IMR-90 (cell line): ENCODE measurements around the gene ICAM5. TPM values are rescaled to one million over a fixed set of nuclear protein-coding genes. Genes with fewer than 3 reads are reported as not detected.

Experiments used
- ATAC-seq: fragments of 200-7000 bp; cut with Tn5 transposase; 2 replicates; pipeline ENCODE4 v1.9.1; 2020; ENCODE audit warnings: low read depth, mild to moderate bottlenecking, moderate library complexity
- BruUV-seq: library from RNA; stranded (reverse); fragments of 400-500 nt; replicated peaks from 2 replicates; lab custom pipeline; 2021; lab: Mats Ljungman, UMichigan
- CTCF ChIA-PET: fragments of 300-600 bp; formaldehyde crosslinking; extraction: SDS; loops from one replicate; lab custom pipeline; 2021; ENCODE audit warnings: antibody characterized with exemption; lab: Yijun Ruan, JAX
- POLR2A ChIA-PET: fragments of 300-600 bp; sonication (Branson Sonifier 250); formaldehyde crosslinking; loops from one replicate; lab custom pipeline; 2022; ENCODE audit warnings: antibody characterized with exemption; ENCODE audit not compliant: unreplicated experiment; lab: Charles Lee
- DNase-seq: peaks from one replicate; pipeline ENCODE4 v3.0.0; 2013
- H2AFZ ChIP-seq: replicated peaks from 2 replicates; pipeline ENCODE3; 2013; ENCODE audit warnings: low read length, mild to moderate bottlenecking; ENCODE audit not compliant: poor library complexity
- H2AK5ac ChIP-seq: 2 replicates; pipeline ENCODE4 v1.6.1; 2013; ENCODE audit warnings: low read depth, low read length, inconsistent platforms
- H2AK9ac ChIP-seq: replicated peaks from 2 replicates; pipeline ENCODE3; 2013; ENCODE audit warnings: mild to moderate bottlenecking, low read depth, low read length, moderate library complexity; ENCODE audit not compliant: poor library complexity
- H2BK120ac ChIP-seq: 2 replicates; pipeline ENCODE4 v1.6.1; 2013; ENCODE audit warnings: low read depth, low read length, inconsistent platforms
- H2BK15ac ChIP-seq: 3 replicates; pipeline ENCODE4 v1.6.1; 2013; ENCODE audit warnings: low read depth, low read length, inconsistent platforms
- H2BK20ac ChIP-seq: 2 replicates; pipeline ENCODE4 v1.6.1; 2013; ENCODE audit warnings: low read depth, mild to moderate bottlenecking, inconsistent platforms, low read length, moderate library complexity
- H2BK5ac ChIP-seq: 2 replicates; pipeline ENCODE4 v1.6.1; 2013; ENCODE audit warnings: mild to moderate bottlenecking, low read depth, low read length, inconsistent platforms; ENCODE audit not compliant: poor library complexity, severe bottlenecking
- H3K14ac ChIP-seq: replicated peaks from 2 replicates; pipeline ENCODE4 v1.6.1; 2013; ENCODE audit warnings: low read depth, low read length, inconsistent platforms
- H3K18ac ChIP-seq: 2 replicates; pipeline ENCODE4 v1.6.1; 2013; ENCODE audit warnings: low read depth, low read length, control low read depth
- H3K23ac ChIP-seq: 2 replicates; pipeline ENCODE4 v1.6.1; 2013; ENCODE audit warnings: low read depth, low read length, inconsistent platforms
- H3K27ac ChIP-seq: 2 replicates; pipeline ENCODE4 v1.5.1; 2013; ENCODE audit warnings: mild to moderate bottlenecking, control low read depth, low read length; ENCODE audit not compliant: insufficient read depth
- H3K27me3 ChIP-seq: 2 replicates; pipeline ENCODE4 v1.6.1; 2013; ENCODE audit warnings: low read length; ENCODE audit not compliant: control insufficient read depth, insufficient read depth
- H3K36me3 ChIP-seq: 2 replicates; pipeline ENCODE4 v1.6.1; 2013; ENCODE audit warnings: low read length, mixed read lengths; ENCODE audit not compliant: control insufficient read depth, insufficient read depth
- H3K4ac ChIP-seq: 2 replicates; pipeline ENCODE4 v1.6.1; 2013; ENCODE audit warnings: low read depth, low read length, inconsistent platforms
- H3K4me1 ChIP-seq: 2 replicates; pipeline ENCODE4 v1.6.1; 2013; ENCODE audit warnings: low read length, mixed read lengths; ENCODE audit not compliant: control insufficient read depth, insufficient read depth
- H3K4me2 ChIP-seq: 2 replicates; pipeline ENCODE4 v1.6.1; 2013; ENCODE audit warnings: low read depth, mild to moderate bottlenecking, control low read depth, low read length, moderate library complexity
- H3K4me3 ChIP-seq: 2 replicates; pipeline ENCODE4 v1.5.1; 2013; ENCODE audit warnings: low read depth, mild to moderate bottlenecking, control low read depth, low read length, moderate library complexity; ENCODE audit not compliant: insufficient read depth
- H3K56ac ChIP-seq: 2 replicates; pipeline ENCODE4 v1.6.1; 2013; ENCODE audit warnings: low read length, inconsistent platforms; ENCODE audit not compliant: insufficient read depth; ENCODE audit errors: extremely low read depth
- H3K79me1 ChIP-seq, 2 experiments: 2 replicates each; pipeline ENCODE4 v1.6.1; 2013; ENCODE audit warnings: low read length in 2 of 2, inconsistent platforms in 1 of 2, low read depth in 1 of 2
- H3K9ac ChIP-seq: 2 replicates; pipeline ENCODE4 v1.6.1; 2013; ENCODE audit warnings: low read depth, low read length, control low read depth
- H3K9me1 ChIP-seq: 2 replicates; pipeline ENCODE4 v1.6.1; 2013; ENCODE audit warnings: low read length, inconsistent platforms; ENCODE audit not compliant: insufficient read depth
- H3K9me3 ChIP-seq: 2 replicates; pipeline ENCODE4 v1.6.1; 2013; ENCODE audit warnings: low read length; ENCODE audit not compliant: control insufficient read depth, insufficient read depth
- H4K20me1 ChIP-seq: 2 replicates; pipeline ENCODE4 v1.6.1; 2013; ENCODE audit warnings: low read length, inconsistent platforms; ENCODE audit not compliant: insufficient read depth
- H4K5ac ChIP-seq: 2 replicates; pipeline ENCODE4 v1.6.1; 2013; ENCODE audit warnings: mild to moderate bottlenecking, low read depth, low read length, control low read depth
- H4K8ac ChIP-seq, 2 experiments: 2 replicates each; pipeline ENCODE4 v1.6.1; 2013; ENCODE audit warnings: low read depth in 2 of 2, low read length in 2 of 2, control low read depth in 1 of 2, inconsistent platforms in 1 of 2
- H4K91ac ChIP-seq: 2 replicates; pipeline ENCODE4 v1.6.1; 2013; ENCODE audit warnings: low read depth, low read length, inconsistent platforms; ENCODE audit not compliant: insufficient read depth
- BHLHE40 ChIP-seq: fragments of 150-350 bp; IDR thresholded peaks from 2 replicates; pipeline ENCODE4 v1.6.1; 2016; ENCODE audit warnings: mild to moderate bottlenecking, low read depth, low read length
- MAZ ChIP-seq: IDR thresholded peaks from 2 replicates; pipeline ENCODE4 v1.6.1; 2012; ENCODE audit warnings: low read depth, mild to moderate bottlenecking, low read length, improper control_type of control experiment, moderate library complexity, borderline replicate concordance
- RAD21 ChIP-seq: IDR thresholded peaks from 2 replicates; pipeline ENCODE4 v1.6.1; 2012; ENCODE audit warnings: low read length, improper control_type of control experiment
- RCOR1 ChIP-seq: IDR thresholded peaks from 2 replicates; pipeline ENCODE4 v1.6.1; 2012; ENCODE audit warnings: mild to moderate bottlenecking, low read length, improper control_type of control experiment; ENCODE audit not compliant: insufficient replicate concordance
- RFX5 ChIP-seq: IDR thresholded peaks from 2 replicates; pipeline ENCODE4 v1.8.0; 2012; ENCODE audit warnings: low read depth, mild to moderate bottlenecking, low read length, moderate library complexity
- WGBS, 2 experiments: methylation state at CpG; one replicate each; pipeline versions ENCODE4 v1.1.5 to v1.1.7; 2013; ENCODE audit warnings: missing lambda C conversion rate in 2 of 2; ENCODE audit not compliant: insufficient read length in 1 of 2; ENCODE audit errors: extremely low coverage in 2 of 2; 5-methylcytosine and 5-hydroxymethylcytosine counted together
- dilution Hi-C: fragments of 300-500 bp; cut with HindIII; formaldehyde crosslinking; loops from one replicate; pipeline ENCODE4 v1.14.3; 2018; ENCODE audit warnings: low sequenced_read_pairs; ENCODE audit not compliant: unreplicated experiment
- in situ Hi-C: fragments of 300-500 bp; cut with MboI; formaldehyde crosslinking; loops from 3 replicates; pipeline ENCODE4 v1.14.3; 2019; ENCODE audit warnings: low sequenced_read_pairs, inconsistent platforms, mixed read lengths
- intact Hi-C: fragments of 100-400 bp; cut with micrococcal nuclease; formaldehyde crosslinking; loops from 2 replicates; pipeline ENCODE4 v1.10.0; 2022
- polyA plus RNA-seq, 3 experiments: library from polyadenylated mRNA; depleted of rRNA; stranded (reverse); fragments of >200 nt; gene quantifications; 2 replicates each; pipeline ENCODE4 v1.2.3, GENCODE V29; 2012; ENCODE audit warnings: low replicate concordance in 1 of 3
- total RNA-seq: library from RNA; depleted of rRNA; stranded (reverse); fragments of >200 nt; gene quantifications from 2 replicates; pipeline ENCODE4 v1.2.3, GENCODE V29; 2012

Gene ICAM5
- total and polyA plus RNA-seq, 2 of the 4 experiments (the other 2 are of a cell fraction) = 3.0 to 23.9 TPM

GRCh38 chr19:10321417-10321797, 31.7 kb downstream of the ICAM5 start:
- Histone ChIP-seq H3K23ac (no peak overlapping the region), H2BK15ac (no peak overlapping the region), H3K9me1 (no peaks in the 10 kb centered on the region), H4K20me1 (peaks cover 9% of the 10 kb centered on the region; the same call in 1 of the 2 replicates), H2AFZ (no peak overlapping the region), H2AK9ac (no peak overlapping the region), H4K8ac (no peak overlapping the region), H3K4me3 (no peak overlapping the region), H3K9me3 (no peaks in the 10 kb centered on the region), H3K27me3 (no peaks in the 10 kb centered on the region), H3K9ac (no peak overlapping the region), H3K4me1 (no peaks in the 10 kb centered on the region), H2BK120ac (no peak overlapping the region), H3K79me1 (peaks cover 8 to 11% of the 10 kb centered on the region in 2 experiments; a peak in 3 of 4 replicates), H3K4me2 (no peak overlapping the region), H4K5ac (no peak overlapping the region), H3K36me3 (peaks cover 70% of the 10 kb centered on the region), H2BK5ac (no peak overlapping the region), H3K56ac (no peak overlapping the region), H4K91ac (no peak overlapping the region), H3K18ac (no peak overlapping the region), H3K27ac (no peak overlapping the region), H3K14ac (no peak overlapping the region), H3K4ac (no peak overlapping the region), H2AK5ac (no peak overlapping the region), H2BK20ac (no peak overlapping the region)
- TF ChIP-seq RCOR1 = no peak
- TF ChIP-seq BHLHE40 = no peak
- no peak for TF ChIP-seq RAD21
- TF ChIP-seq RFX5 = no peak
- no peak for TF ChIP-seq MAZ
- no TSS peak for BruUV-seq
- intact Hi-C loops = no loop called here
- DNase-seq (no peak), ATAC-seq (no peak)
- dilution Hi-C loops = no loop called here
- ChIA-PET POLR2A (interaction anchor here (0.6 kb wide), 1 partner anchor 1766 kb away, joined by 20 read pairs; no protein-coding TSS in a partner anchor), CTCF (no interaction called here)
- WGBS, 2 experiments = 94% methylated on average over 5 of the region's 11 CpGs; no CpG with 5 or more reads in 1 of the 2 experiments
- in situ Hi-C loops = no loop called here
